GM13976 (cell line): ENCODE results near the gene NDUFA13.

Experiments used
- DNase-seq: peaks from one replicate; pipeline ENCODE4 v3.0.0; 2012; ENCODE audit warnings: low spot score
- CTCF ChIP-seq: IDR thresholded peaks from 2 replicates; pipeline ENCODE4 v1.5.1; 2012; ENCODE audit warnings: borderline replicate concordance, mild to moderate bottlenecking; ENCODE audit not compliant: insufficient read depth; ENCODE audit errors: extremely low read depth, missing control alignments, control extremely low read depth
- in situ Hi-C: fragments of 300-500 bp; cut with MboI; formaldehyde crosslinking; loops from one replicate; pipeline ENCODE4 v1.12.0; 2022; ENCODE audit warnings: low sequenced_read_pairs, mixed read lengths, inconsistent platforms; ENCODE audit not compliant: unreplicated experiment

Gene NDUFA13

DNA sequence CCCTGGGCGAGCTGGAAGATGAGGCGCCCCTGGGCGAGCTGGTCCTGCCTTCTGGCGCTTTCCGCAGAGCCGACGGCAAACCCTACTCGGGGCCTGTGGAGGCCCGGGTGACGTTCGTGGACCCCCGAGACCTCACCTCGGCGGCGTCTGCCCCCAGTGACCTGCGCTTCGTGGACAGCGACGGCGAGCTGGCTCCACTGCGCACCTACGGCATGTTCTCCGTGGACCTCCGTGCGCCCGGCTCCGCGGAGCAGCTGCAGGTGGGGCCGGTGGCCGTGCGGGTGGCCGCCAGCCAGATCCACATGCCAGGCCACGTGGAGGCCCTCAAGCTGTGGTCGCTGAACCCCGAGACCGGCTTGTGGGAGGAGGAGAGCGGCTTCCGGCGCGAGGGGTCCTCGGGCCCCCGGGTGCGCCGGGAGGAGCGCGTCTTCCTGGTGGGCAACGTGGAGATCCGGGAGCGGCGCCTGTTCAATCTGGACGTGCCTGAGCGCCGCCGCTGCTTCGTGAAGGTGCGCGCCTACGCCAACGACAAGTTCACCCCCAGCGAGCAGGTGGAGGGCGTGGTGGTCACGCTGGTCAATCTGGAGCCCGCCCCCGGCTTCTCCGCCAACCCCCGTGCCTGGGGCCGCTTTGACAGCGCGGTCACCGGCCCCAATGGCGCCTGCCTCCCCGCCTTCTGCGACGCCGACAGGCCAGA lies 28.4 kb downstream of the NDUFA13 start:
- in situ Hi-C loops, result loop anchor here (25.0 kb wide), 1 partner anchor 743 kb away; no protein-coding TSS in a partner anchor
- TF ChIP-seq CTCF, result no peak
- DNase-seq, result no peak

DNA sequence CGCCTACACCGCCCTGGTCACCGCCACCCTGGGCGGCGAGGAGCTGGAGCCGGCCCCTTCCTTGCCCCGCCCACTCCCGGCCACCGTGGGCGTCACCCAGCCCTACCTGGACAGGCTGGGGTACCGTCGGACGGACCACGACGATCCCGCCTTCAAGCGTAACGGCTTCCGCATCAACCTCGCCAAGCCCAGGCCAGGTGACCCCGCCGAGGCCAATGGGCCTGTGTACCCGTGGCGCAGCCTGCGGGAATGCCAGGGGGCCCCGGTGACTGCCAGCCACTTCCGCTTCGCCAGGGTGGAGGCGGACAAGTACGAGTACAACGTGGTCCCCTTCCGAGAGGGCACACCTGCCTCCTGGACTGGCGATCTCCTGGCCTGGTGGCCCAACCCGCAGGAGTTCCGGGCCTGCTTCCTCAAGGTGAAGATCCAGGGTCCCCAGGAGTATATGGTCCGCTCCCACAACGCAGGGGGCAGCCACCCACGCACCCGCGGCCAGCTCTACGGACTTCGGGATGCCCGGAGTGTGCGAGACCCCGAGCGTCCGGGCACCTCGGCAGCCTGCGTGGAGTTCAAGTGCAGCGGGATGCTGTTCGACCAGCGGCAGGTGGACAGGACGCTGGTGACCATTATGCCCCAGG lies 29.0 kb downstream of the NDUFA13 start:
- no peak for DNase-seq
- TF ChIP-seq CTCF, result no peak
- in situ Hi-C loops, result loop anchor here (25.0 kb wide), 1 partner anchor 742 kb away; no protein-coding TSS in a partner anchor

DNA sequence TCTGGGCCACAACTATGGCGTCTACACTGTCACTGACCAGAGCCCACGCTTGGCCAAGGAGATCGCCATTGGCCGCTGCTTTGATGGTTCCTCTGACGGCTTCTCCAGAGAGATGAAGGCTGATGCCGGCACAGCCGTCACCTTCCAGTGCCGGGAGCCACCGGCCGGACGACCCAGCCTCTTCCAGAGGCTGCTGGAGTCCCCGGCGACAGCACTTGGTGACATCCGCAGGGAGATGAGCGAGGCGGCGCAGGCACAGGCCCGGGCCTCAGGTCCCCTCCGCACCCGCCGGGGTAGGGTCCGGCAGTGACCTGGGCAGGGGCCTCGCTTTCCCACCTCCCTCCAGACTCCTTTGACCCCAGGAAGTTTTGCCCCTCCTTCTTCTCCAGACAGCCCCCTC lies 29.7 kb downstream of the NDUFA13 start:
- DNase-seq, result no peak
- in situ Hi-C loops, result loop anchor here (25.0 kb wide), 1 partner anchor 742 kb away; no protein-coding TSS in a partner anchor
- no peak for TF ChIP-seq CTCF

DNA sequence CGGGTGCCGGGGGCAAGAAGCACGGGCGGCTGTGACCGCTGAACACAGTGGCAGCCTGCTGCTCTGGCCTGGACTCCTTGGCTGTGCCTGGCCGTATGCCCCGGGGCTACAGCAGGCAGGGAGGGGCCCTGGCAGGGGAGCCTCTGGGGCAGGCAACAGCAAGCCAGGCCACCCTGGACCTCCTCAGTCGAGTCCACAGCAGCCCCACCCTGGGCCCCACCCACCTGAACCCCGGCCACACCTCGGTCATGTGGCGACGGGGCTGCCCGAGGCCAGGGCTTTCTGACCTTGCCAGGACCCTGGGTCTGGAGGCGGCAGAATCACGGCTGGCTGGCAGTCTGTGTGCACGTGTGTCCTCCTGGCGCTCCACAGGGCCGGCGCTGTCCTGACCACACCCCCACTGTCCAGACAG lies 30.7 kb downstream of the NDUFA13 start:
- no peak for TF ChIP-seq CTCF
- in situ Hi-C loops, result loop anchor here (25.0 kb wide), 1 partner anchor 741 kb away; no protein-coding TSS in a partner anchor

DNA sequence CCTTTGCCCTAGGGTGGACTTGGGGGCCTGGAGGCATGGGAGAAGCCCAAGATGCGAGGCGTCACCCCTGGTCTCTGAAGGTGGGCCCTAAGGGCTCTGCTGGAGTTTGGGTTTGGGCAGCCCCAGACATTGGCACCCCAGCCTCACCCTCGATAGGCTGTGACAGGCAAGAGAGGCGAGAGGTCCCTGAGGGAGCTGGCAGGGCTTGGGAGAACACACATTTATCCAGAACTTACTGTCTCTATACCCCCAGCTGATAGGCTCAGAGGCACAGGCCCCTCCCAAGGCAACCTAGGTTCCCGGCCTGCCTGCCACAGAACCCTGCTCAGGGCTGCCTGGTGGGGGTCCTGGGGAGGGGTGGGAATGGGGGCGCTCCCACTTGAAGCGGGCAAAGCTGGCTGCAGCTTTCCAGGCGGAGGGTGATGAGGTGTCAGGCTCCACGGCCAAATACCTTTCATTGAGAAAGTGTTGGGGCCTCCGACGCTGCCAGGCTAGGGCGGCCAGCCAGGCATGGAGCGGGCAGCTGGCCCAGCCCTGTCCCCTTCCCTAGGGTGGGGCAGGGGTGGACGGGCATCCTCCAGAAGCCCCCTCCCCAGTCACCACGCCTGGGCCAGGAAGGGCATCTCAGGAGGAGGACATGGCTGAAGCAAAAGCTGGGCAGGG lies 31.8 kb downstream of the NDUFA13 start:
- no peak for TF ChIP-seq CTCF
- DNase-seq, result no peak
- in situ Hi-C loops, result loop anchor here (25.0 kb wide), 1 partner anchor 739 kb away; no protein-coding TSS in a partner anchor

More for the DNA sequence above, 30.7 kb downstream of the NDUFA13 start:
- DNase-seq, result no peak
